CD4-positive, alpha-beta T cell treated with Interleukin-12 subunit alpha and Interleukin-12 subunit beta, for 1 hour (primary cell): ENCODE results near the gene ERBB4.
"Not testable (repeated sequence)": the region's sequence is repeated elsewhere in the genome, so short reads cannot be mapped to it uniquely, and the experiment has no call there.

ENCODE experiments used
- DNase-seq: peaks from one replicate; pipeline ENCODE4 v3.0.0-alpha.2; 2020

Gene ERBB4

GRCh38 chr2:212193803-212194202 lies 344.8 kb downstream of the ERBB4 start:
- no peak for DNase-seq

GRCh38 chr2:212193056-212193455 lies 345.5 kb downstream of the ERBB4 start:
- no peak for DNase-seq

- DNase-seq = not testable (repeated sequence)
These were observed 347.2 kb downstream of the ERBB4 start for GRCh38 chr2:212191438-212191837.

GRCh38 chr2:212186166-212186565 lies 352.4 kb downstream of the ERBB4 start:
- DNase-seq = no peak

- DNase-seq = no peak
These were observed 357.0 kb downstream of the ERBB4 start for GRCh38 chr2:212181646-212182045.

GRCh38 chr2:212180408-212181083 lies 358.1 kb downstream of the ERBB4 start:
- DNase-seq = no peak

- DNase-seq = no peak
These were observed 360.9 kb downstream of the ERBB4 start for GRCh38 chr2:212177724-212178123.

GRCh38 chr2:212176151-212176550 lies 362.5 kb downstream of the ERBB4 start:
- no peak for DNase-seq

- no peak for DNase-seq
These were observed 364.7 kb downstream of the ERBB4 start for GRCh38 chr2:212173756-212174510.

GRCh38 chr2:212173331-212173730 lies 365.3 kb downstream of the ERBB4 start:
- DNase-seq = no peak

GRCh38 chr2:212170382-212170781 lies 368.2 kb downstream of the ERBB4 start:
- DNase-seq = no peak

- no peak for DNase-seq
These were observed 380.5 kb downstream of the ERBB4 start for GRCh38 chr2:212158081-212158480.

GRCh38 chr2:212157012-212157411 lies 381.6 kb downstream of the ERBB4 start:
- no peak for DNase-seq

GRCh38 chr2:212156088-212156487 lies 382.5 kb downstream of the ERBB4 start:
- DNase-seq = no peak

- DNase-seq = no peak
These were observed 384.1 kb downstream of the ERBB4 start for GRCh38 chr2:212154477-212154878.

GRCh38 chr2:212153923-212154322 lies 384.7 kb downstream of the ERBB4 start:
- no peak for DNase-seq

GRCh38 chr2:212147921-212148513 lies 390.6 kb downstream of the ERBB4 start:
- DNase-seq = no peak

GRCh38 chr2:212146416-212146815 lies 392.2 kb downstream of the ERBB4 start:
- no peak for DNase-seq

GRCh38 chr2:212145121-212145520 lies 393.5 kb downstream of the ERBB4 start:
- no peak for DNase-seq

- no peak for DNase-seq
These were observed 396.0 kb downstream of the ERBB4 start for GRCh38 chr2:212142631-212143030.

GRCh38 chr2:212141499-212141898 lies 397.1 kb downstream of the ERBB4 start:
- no peak for DNase-seq

GRCh38 chr2:212136216-212136795 lies 402.3 kb downstream of the ERBB4 start:
- no peak for DNase-seq

GRCh38 chr2:212135739-212136138 lies 402.9 kb downstream of the ERBB4 start:
- DNase-seq = no peak

GRCh38 chr2:212133337-212133736 lies 405.3 kb downstream of the ERBB4 start:
- no peak for DNase-seq
